Kidney (tissue), 14 donors: ENCODE results near the gene HNF4A. TPM values are rescaled to one million over a fixed set of nuclear protein-coding genes. Genes with fewer than 3 reads are reported as not detected.
A peak's percentile ranks its signal among the peaks of the same experiment; 100 is the strongest.

Experiments
- DNase-seq, 5 donors: peaks; one replicate each; pipeline ENCODE4 v3.0.0-alpha.2; 2013 to 2020
- FAIRE-seq: peaks from 2 replicates; lab custom pipeline; 2012; peaks lifted over from hg19 to GRCh38; lab: Jason Lieb, UNC
- H3K27ac ChIP-seq, 2 donors: one replicate each; pipeline ENCODE4 v1.7.0; 2013; ENCODE audit warnings: low read depth in 2 of 2, low read length in 2 of 2, inconsistent platforms in 1 of 2
- H3K27me3 ChIP-seq: one replicate; pipeline ENCODE4 v1.7.1; 2013; ENCODE audit warnings: low read length, inconsistent platforms; ENCODE audit not compliant: control insufficient read depth, insufficient read depth
- H3K36me3 ChIP-seq, 3 donors: one replicate each; pipeline versions ENCODE4 v1.7.0 to v1.7.1; 2013; ENCODE audit warnings: low read length in 3 of 3, control low read depth in 1 of 3, inconsistent platforms in 1 of 3; ENCODE audit not compliant: insufficient read depth in 3 of 3, control insufficient read depth in 2 of 3
- H3K4me1 ChIP-seq, 3 donors: one replicate each; pipeline versions ENCODE4 v1.7.0 to v1.7.1; 2013; ENCODE audit warnings: low read length in 3 of 3, inconsistent platforms in 1 of 3, low read depth in 1 of 3; ENCODE audit not compliant: control insufficient read depth in 2 of 3, insufficient read depth in 2 of 3
- H3K4me3 ChIP-seq, 3 donors: one replicate each; pipeline versions ENCODE4 v1.7.0 to v1.8.1; 2013; ENCODE audit warnings: low read length in 3 of 3, control low read depth in 1 of 3, inconsistent platforms in 1 of 3
- H3K9ac ChIP-seq, 3 donors: one replicate each; pipeline versions ENCODE4 v1.7.0 to v1.7.1; 2013; ENCODE audit warnings: low read length in 3 of 3, control low read depth in 1 of 3, inconsistent platforms in 1 of 3
- H3K9me3 ChIP-seq, 3 donors: one replicate each; pipeline versions ENCODE4 v1.7.0 to v1.7.1; 2013; ENCODE audit warnings: low read length in 3 of 3, control low read depth in 1 of 3, inconsistent platforms in 1 of 3; ENCODE audit not compliant: control insufficient read depth in 2 of 3, insufficient read depth in 1 of 3
- CTCF ChIP-seq: IDR thresholded peaks from 3 replicates; pipeline ENCODE4 v1.5.1; 2012; ENCODE audit warnings: mild to moderate bottlenecking, moderate library complexity, borderline replicate concordance; ENCODE audit not compliant: insufficient read depth; ENCODE audit errors: extremely low read depth
- intact Hi-C: fragments of 100-400 bp; cut with DNase I; formaldehyde crosslinking; loops from one replicate; pipeline ENCODE4 v1.11.1; 2022
- polyA plus RNA-seq: library from polyadenylated mRNA; stranded (reverse); fragments of 350-450 nt; fragmentation: Illumina TruSeq; extraction: RNeasy Lipid Tissue Mini Kit (QIAGEN cat#74804); gene quantifications from one replicate; pipeline ENCODE4 v1.2.3, GENCODE V29; 2014; ENCODE audit warnings: low read depth, low replicate concordance; ENCODE audit not compliant: insufficient read depth
- total RNA-seq: library from RNA; stranded (reverse); fragmentation: NEBNext Ultra II Directional; extraction: Animal tissue kit (Norgen Biotek cat#: 25700); gene quantifications from one replicate; pipeline ENCODE4 v1.2.1, GENCODE V29; 2021
- donor health status: control.
- donor health status: control.
- donor health status: control.
- donor health status: control.
- donor health status: control.
- donor health status: DM: yes; HTN: yes; CAD: no.
- donor health status: Normal renal cell carcinoma (clear cell type).

The HNF4A gene
- total and polyA plus RNA-seq, 2 donors from 2014 or later = 26.0 to 42.1 TPM

DNA sequence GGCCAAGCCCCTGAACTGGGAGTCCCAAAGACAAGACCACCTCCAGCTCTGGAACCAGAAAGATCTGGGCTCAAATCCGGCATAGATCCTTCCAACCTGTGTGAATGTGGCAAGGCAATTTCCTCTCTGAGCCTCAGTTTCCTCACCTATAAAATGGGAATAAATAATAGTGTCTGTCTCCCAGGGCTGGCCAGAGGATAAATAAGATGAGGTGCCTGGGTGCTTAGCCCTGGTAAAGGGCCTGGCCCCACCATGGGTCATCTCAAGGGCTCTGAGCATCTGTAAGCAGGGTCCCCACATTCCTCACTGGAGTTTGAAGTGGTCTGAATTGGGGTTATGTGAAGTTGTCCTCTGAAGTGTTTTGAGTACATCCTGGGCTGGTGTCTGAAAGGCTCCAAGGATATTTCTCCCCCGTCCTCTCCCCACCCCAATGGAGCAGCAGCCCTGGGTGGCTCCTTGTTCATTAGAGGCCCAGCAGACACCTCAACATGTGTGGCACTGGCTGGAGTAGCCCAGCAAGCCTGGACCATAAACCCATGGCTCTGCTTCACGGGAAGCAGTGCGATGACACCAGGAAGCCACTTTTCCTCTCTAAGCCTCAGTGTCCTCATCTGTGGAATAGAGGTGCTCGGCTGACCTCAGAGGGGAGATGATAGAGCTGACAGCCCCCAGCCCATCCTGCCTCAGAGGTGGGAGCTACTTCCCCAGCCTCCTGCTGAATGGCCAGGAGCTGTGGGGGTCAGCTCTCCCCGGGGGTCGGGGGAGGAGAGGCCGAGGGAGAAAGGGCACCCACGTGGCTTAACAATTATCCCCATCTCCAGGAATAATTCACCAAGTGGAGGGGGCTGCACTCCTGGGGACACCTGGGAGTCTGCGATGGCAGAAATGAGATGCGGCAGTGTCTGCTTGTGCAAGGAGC lies 48.0 kb downstream of the HNF4A start:
- Histone ChIP-seq H3K9me3 (no peaks in the 10 kb centered on the region), H3K27ac (peak overlapping the region; percentile 48 to 74), H3K9ac (peak overlapping the region in 1 of 3 donors; percentile 62), H3K4me3 (peak overlapping the region in 2 of 3 donors; percentile 88 to 92), H3K4me1 (peaks cover 0 to 8% (median 0%) of the 10 kb centered on the region in 3 donors), H3K27me3 (no peaks in the 10 kb centered on the region), H3K36me3 (peaks cover 0 to 13% (median 0%) of the 10 kb centered on the region in 3 donors)
- intact Hi-C loops = no loop called here
- FAIRE-seq (no peak), DNase-seq (no peak)
- TF ChIP-seq CTCF = no peak

DNA sequence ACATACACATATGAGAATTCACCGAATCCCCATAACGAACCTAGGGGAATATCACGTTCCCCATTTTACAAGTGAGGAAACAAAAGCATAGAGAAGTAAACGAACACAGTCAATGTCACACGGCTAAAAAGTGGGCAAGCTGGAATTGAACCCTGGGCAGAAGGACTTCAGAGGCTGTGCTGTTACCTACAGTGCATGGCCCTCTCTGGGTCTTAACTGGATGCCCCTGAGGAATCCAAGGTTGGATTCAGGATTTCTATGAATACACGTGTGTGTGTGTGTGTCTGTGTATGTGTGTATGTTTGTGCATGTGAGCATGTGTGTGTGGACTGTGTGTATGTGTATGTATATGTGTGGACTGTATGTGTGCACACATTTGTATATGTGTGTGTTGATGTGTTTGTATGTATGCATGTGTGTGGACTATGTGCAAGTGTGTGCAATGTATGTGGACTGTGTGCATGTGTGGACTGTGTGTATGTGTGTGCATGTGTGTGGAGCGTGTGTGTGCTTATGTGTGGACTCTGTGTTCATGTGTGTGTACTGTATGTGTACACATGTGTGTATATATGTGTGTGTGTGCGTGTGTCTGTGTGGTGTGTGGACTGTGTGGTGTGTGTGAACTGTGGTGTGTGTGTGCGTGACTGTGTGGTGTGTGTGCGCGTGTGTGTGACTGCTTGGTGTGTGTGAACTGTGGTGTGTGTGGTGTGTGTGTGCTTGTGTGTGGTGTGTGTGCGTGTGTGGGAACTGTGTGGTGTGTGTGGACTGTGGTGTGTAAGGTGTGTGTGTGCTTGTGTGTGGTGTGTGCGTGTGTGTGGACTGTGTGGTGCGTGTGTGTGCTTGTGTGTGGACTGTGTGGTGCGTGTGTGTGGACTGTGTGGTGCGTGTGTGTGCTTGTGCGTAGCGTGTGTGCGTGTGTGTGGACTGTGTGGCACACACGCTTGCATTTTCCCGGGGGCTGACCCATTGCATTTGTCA lies 49.0 kb downstream of the HNF4A start:
- peak overlapping the region; percentile 0 to 5 for H3K27ac ChIP-seq
- FAIRE-seq (no peak), DNase-seq (no peak)
- peak overlapping the region; percentile 38 to 92 (median 88) for H3K4me3 ChIP-seq
- H3K9me3 ChIP-seq = no peaks in the 10 kb centered on the region
- H3K4me1 ChIP-seq = peaks cover 0 to 8% (median 3%) of the 10 kb centered on the region in 3 donors
- no peaks in the 10 kb centered on the region for H3K27me3 ChIP-seq
- TF ChIP-seq CTCF = no peak
- H3K9ac ChIP-seq = peak overlapping the region in 2 of 3 donors; percentile 4 to 13
- intact Hi-C loops = no loop called here
- peaks cover 0 to 13% (median 0%) of the 10 kb centered on the region in 3 donors for H3K36me3 ChIP-seq

DNA sequence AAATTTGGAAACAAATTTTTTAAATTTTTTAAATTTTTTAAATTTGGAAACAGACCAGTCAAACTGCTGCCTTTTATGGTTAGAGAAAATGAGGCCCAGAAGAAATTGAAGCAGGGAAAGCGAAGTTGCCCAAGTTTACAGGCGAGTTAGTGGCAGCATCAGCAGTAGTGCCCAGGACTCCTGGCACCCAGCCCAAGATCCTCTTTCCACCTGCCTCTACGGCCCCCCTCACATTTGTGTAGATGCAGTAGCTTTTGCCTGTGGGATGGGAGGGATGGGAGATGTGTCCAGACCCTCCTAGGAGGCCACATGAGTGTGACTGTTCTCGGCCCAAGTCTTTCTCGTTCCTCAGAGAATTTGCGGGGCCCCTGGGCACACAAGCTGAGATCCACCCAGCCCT lies 49.8 kb downstream of the HNF4A start:
- Histone ChIP-seq H3K27ac (no peak overlapping the region), H3K9me3 (no peaks in the 10 kb centered on the region), H3K27me3 (no peaks in the 10 kb centered on the region), H3K36me3 (peaks cover 0 to 13% (median 2%) of the 10 kb centered on the region in 3 donors), H3K9ac (no peak overlapping the region), H3K4me1 (peaks cover 0 to 8% (median 4%) of the 10 kb centered on the region in 3 donors), H3K4me3 (no peak overlapping the region)
- intact Hi-C loops = no loop called here
- TF ChIP-seq CTCF = no peak
- DNase-seq (no peak), FAIRE-seq (no peak)
